ENCODE results near the gene PLEKHM1.

PLEKHM1 gene

DNA sequence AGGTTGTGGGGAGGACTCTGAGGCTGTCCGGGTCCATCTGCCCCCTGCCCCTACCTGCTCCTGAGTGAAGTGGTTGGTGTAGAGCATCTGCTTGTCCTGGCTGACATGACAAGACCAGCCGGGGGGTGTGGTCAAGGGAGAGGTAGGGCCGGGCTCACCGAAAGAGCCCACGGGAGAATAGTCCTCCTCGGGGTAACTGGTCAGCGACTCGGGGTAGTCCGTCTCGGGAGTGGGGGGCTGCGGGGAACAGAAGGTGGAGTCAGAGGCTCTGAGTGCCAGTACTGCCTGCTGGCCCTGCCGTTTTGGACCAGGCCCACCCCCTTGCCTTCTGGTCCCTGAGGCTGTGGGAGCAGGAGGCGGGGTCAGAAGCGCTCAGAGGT is 85.7 kb downstream of the PLEKHM1 start:
- Histone ChIP-seq H3K4me3 (ENCODE audit: extremely low read depth, insufficient read depth, low read length, poor library complexity, severe bottlenecking) (no peak overlapping the region), H3K36me3 (ENCODE audit: control insufficient read depth, insufficient read depth, low read length) (no peaks in the 10 kb centered on the region), H3K27ac (ENCODE audit: low read depth, low read length, severe bottlenecking) (no peak overlapping the region)

GRCh38 chr17:45403906-45404490 is 86.5 kb downstream of the PLEKHM1 start:
- peaks cover 7% of the 10 kb centered on the region for H3K4me1 ChIP-seq (ENCODE audit: control insufficient read depth, insufficient read depth, low read length, poor library complexity, severe bottlenecking)
- WGBS, 2 experiments (ENCODE audit: insufficient coverage in 2 of 2), result 98 to 99% methylated on average over 5 to 7 of the region's 10 CpGs
- H3K4me3 ChIP-seq (ENCODE audit: extremely low read depth, insufficient read depth, low read length, poor library complexity, severe bottlenecking), result no peak overlapping the region
- H3K36me3 ChIP-seq (ENCODE audit: control insufficient read depth, insufficient read depth, low read length), result no peaks in the 10 kb centered on the region
- no peaks in the 10 kb centered on the region for H3K9me3 ChIP-seq (ENCODE audit: control insufficient read depth, low read length)
- H3K27ac ChIP-seq (ENCODE audit: low read depth, low read length, severe bottlenecking), result no peak overlapping the region

More for the DNA sequence above, 85.7 kb downstream of the PLEKHM1 start:
- WGBS, 2 experiments (ENCODE audit: insufficient coverage in 2 of 2), result 61 to 69% methylated on average over 13 to 14 of the region's 14 CpGs
- H3K9me3 ChIP-seq (ENCODE audit: control insufficient read depth, low read length), result no peaks in the 10 kb centered on the region
- H3K4me1 ChIP-seq (ENCODE audit: control insufficient read depth, insufficient read depth, low read length, poor library complexity, severe bottlenecking), result peaks cover 13% of the 10 kb centered on the region

DNA sequence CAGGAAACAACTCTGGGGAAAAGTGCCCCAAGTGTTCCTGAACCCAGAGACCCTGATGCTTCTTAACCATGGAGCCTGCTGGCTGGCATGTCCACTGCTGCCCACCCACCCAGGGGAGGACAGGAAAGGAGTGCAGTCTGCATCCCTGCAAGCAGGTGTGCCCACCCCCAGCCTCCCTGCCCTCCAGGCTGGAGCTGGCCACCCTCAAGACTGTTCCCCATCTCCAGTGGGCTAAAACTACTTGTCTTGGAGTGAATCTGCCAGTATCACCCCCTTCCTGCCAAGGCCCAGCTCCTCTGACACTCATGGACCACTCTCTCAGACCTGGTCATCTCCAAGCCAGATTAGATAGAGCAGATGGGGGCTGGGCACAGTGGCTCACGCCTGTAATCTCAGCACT is 87.6 kb downstream of the PLEKHM1 start:
- 78% methylated on average over 1 of the region's 1 CpG; no CpG with 5 or more reads in 1 of the 2 experiments for WGBS, 2 experiments (ENCODE audit: insufficient coverage in 2 of 2)
- no peak overlapping the region for H3K27ac ChIP-seq (ENCODE audit: low read depth, low read length, severe bottlenecking)

GRCh38 chr17:45398800-45399199 is 91.7 kb downstream of the PLEKHM1 start:
- Histone ChIP-seq H3K9me3 (ENCODE audit: control insufficient read depth, low read length) (no peaks in the 10 kb centered on the region), H3K27ac (ENCODE audit: low read depth, low read length, severe bottlenecking) (no peak overlapping the region), H3K4me3 (ENCODE audit: extremely low read depth, insufficient read depth, low read length, poor library complexity, severe bottlenecking) (no peak overlapping the region), H3K36me3 (ENCODE audit: control insufficient read depth, insufficient read depth, low read length) (no peaks in the 10 kb centered on the region), H3K4me1 (ENCODE audit: control insufficient read depth, insufficient read depth, low read length, poor library complexity, severe bottlenecking) (peaks cover 4% of the 10 kb centered on the region)
- WGBS, 2 experiments (ENCODE audit: insufficient coverage in 2 of 2), result 66 to 90% methylated on average over 3 to 4 of the region's 5 CpGs

More for the DNA sequence above, 87.6 kb downstream of the PLEKHM1 start:
- Histone ChIP-seq H3K9me3 (ENCODE audit: control insufficient read depth, low read length) (no peaks in the 10 kb centered on the region), H3K4me3 (ENCODE audit: extremely low read depth, insufficient read depth, low read length, poor library complexity, severe bottlenecking) (no peak overlapping the region), H3K4me1 (ENCODE audit: control insufficient read depth, insufficient read depth, low read length, poor library complexity, severe bottlenecking) (peaks cover 2% of the 10 kb centered on the region), H3K36me3 (ENCODE audit: control insufficient read depth, insufficient read depth, low read length) (no peaks in the 10 kb centered on the region)

DNA sequence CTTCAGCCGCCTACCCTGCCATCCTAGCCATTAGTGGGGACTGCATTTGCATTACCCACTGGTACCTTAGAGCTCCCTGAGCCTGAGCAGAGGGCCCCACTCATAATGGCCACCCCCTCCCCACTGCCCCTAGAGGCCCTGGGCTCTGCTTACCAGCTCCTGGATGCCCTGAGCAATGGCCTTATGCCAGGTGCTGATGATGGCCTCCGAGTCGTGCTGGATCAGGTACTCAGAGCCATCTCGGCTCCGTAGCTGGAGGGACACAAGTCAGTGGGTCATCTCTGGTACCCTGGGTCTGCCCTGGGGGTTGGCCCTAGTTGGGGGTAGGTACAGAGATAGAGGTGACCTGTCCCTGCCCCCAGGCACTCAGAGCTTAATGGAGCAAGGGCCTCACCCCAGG is 92.7 kb downstream of the PLEKHM1 start:
- Histone ChIP-seq H3K9me3 (ENCODE audit: control insufficient read depth, low read length) (no peaks in the 10 kb centered on the region), H3K4me1 (ENCODE audit: control insufficient read depth, insufficient read depth, low read length, poor library complexity, severe bottlenecking) (peaks cover 4% of the 10 kb centered on the region), H3K27ac (ENCODE audit: low read depth, low read length, severe bottlenecking) (no peak overlapping the region), H3K4me3 (ENCODE audit: extremely low read depth, insufficient read depth, low read length, poor library complexity, severe bottlenecking) (no peak overlapping the region), H3K36me3 (ENCODE audit: control insufficient read depth, insufficient read depth, low read length) (no peaks in the 10 kb centered on the region)
- 92 to 97% methylated on average over 5 of the region's 5 CpGs for WGBS, 2 experiments (ENCODE audit: insufficient coverage in 2 of 2)

DNA sequence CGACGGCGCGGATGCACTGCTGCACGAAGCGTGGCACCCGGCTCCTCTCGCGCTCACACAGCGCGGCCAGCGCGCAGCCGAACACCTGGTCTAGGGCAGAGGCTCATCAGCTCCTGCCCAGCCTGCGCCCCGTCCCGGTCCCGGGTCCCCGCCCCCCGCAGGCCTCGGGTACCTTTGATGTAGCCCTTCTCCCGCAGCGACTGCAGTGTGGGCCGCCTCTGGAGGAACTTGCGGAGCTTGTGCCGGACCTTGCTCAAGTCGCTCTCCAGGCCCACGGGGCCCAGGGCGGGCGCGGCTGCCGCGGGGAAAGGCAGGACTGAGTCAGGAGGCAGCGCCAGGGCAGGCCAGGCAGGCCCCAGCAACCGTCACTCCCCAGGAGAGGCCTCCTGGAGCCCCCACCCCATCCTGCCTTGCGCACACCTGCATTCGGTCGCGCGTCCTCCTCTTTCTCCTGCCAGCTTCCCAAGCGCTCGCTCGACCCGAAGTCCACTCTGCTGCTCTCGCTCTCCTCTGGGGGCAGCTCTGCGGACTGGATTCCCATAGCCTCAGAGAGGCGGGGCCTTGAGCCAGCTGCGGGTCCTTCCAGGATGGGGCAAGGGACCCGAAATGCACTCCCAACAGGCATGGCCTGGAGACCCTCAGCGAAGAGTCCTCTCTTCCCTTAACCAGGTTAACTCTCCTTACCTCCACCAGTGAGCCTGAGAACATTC is 93.9 kb downstream of the PLEKHM1 start:
- Histone ChIP-seq H3K4me1 (ENCODE audit: control insufficient read depth, insufficient read depth, low read length, poor library complexity, severe bottlenecking) (peaks cover 4% of the 10 kb centered on the region), H3K36me3 (ENCODE audit: control insufficient read depth, insufficient read depth, low read length) (no peaks in the 10 kb centered on the region), H3K4me3 (ENCODE audit: extremely low read depth, insufficient read depth, low read length, poor library complexity, severe bottlenecking) (no peak overlapping the region), H3K27ac (ENCODE audit: low read depth, low read length, severe bottlenecking) (no peak overlapping the region), H3K9me3 (ENCODE audit: control insufficient read depth, low read length) (no peaks in the 10 kb centered on the region)
- 94 to 96% methylated on average over 48 to 50 of the region's 50 CpGs for WGBS, 2 experiments (ENCODE audit: insufficient coverage in 2 of 2)

DNA sequence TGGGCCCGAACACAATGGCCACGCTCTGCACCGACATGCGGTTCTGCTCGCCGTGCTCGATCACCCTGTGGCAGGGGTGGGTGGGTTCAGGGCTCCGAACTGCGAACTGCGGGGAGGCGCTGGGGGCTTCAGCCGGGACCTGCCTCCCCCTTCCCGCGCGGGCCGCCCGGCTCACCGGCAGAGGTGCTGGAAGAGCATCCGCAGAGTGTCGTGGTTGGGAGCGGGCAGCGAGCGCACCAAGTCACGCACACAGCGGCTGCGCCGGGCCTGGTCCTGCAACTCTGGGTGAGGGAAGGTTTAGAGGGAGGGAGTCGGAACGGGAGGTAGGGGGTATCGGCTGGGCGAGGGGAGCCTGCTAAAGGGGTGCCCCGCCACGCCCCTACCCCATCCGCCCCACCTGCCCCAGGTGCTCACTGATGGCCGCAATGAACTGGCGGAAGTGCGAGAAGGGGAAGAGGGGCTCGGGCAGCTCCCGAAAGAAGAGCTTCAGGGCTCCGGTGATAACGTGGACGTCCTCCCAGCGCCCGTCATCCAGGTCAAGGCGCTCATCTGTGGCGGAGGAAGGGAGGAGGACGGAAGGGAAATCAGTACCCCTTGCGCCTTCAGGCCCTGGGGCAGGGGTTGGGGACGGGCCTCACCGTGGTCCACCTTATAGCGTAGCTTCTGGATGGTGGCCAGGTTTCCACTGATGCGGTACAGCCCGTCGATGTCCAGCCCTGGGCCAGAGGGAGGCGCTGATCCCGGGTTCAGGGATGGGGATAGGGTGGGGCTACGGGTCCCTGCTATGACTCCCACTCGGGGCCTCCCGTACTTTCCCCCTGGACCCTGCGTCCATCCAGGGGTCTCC is 94.7 kb downstream of the PLEKHM1 start:
- Histone ChIP-seq H3K9me3 (ENCODE audit: control insufficient read depth, low read length) (no peaks in the 10 kb centered on the region), H3K4me1 (ENCODE audit: control insufficient read depth, insufficient read depth, low read length, poor library complexity, severe bottlenecking) (peaks cover 4% of the 10 kb centered on the region), H3K27ac (ENCODE audit: low read depth, low read length, severe bottlenecking) (no peak overlapping the region), H3K36me3 (ENCODE audit: control insufficient read depth, insufficient read depth, low read length) (no peaks in the 10 kb centered on the region), H3K4me3 (ENCODE audit: extremely low read depth, insufficient read depth, low read length, poor library complexity, severe bottlenecking) (no peak overlapping the region)
- 95% methylated on average over 44 to 57 of the region's 60 CpGs for WGBS, 2 experiments (ENCODE audit: insufficient coverage in 2 of 2)

DNA sequence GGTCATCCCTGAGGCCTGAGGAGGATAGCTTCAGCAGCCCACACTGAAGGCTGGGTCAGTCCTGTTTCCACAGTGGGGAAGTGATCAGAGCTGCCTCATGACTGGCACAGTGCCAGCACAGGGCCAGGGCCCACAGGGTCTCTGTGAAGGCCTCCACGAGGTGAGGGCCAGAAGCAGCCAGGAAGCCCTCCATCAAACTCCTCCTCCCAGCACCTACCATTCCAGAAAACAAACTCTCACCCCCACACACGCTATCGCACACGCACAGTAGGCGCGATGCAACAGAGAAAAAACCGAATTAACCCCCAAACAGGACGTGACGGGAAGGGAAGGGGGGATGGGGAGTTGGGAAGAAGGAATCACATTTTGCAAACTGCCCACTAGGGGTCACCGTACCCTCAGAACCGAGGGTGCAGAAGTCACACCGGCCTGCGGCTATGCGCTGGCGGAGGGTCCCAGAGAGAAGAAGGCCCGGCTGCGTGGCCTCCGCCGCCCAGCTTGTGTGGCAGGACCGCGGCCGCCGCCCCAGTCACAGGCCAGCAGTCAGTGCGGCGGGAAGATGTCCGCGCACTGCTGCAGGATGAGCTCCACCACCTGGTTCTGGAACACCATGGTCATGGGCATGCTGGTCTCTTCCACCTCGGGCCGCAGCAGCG is 95.5 kb downstream of the PLEKHM1 start:
- Histone ChIP-seq H3K9me3 (ENCODE audit: control insufficient read depth, low read length) (no peaks in the 10 kb centered on the region), H3K4me3 (ENCODE audit: extremely low read depth, insufficient read depth, low read length, poor library complexity, severe bottlenecking) (no peak overlapping the region)
- WGBS, 2 experiments (ENCODE audit: insufficient coverage in 2 of 2), result 22 to 29% methylated on average over 18 to 22 of the region's 30 CpGs

GRCh38 chr17:45394564-45394912 is 96.0 kb downstream of the PLEKHM1 start:
- H3K27ac ChIP-seq (ENCODE audit: low read depth, low read length, severe bottlenecking), result no peak overlapping the region
- WGBS, 2 experiments (ENCODE audit: insufficient coverage in 2 of 2), result 93 to 94% methylated on average over 4 of the region's 4 CpGs

More for the DNA sequence above, 95.5 kb downstream of the PLEKHM1 start:
- no peaks in the 10 kb centered on the region for H3K36me3 ChIP-seq (ENCODE audit: control insufficient read depth, insufficient read depth, low read length)
- H3K4me1 ChIP-seq (ENCODE audit: control insufficient read depth, insufficient read depth, low read length, poor library complexity, severe bottlenecking), result peaks cover 4% of the 10 kb centered on the region
- no peak overlapping the region for H3K27ac ChIP-seq (ENCODE audit: low read depth, low read length, severe bottlenecking)

GRCh38 chr17:45394091-45394490 is 96.4 kb downstream of the PLEKHM1 start:
- Histone ChIP-seq H3K36me3 (ENCODE audit: control insufficient read depth, insufficient read depth, low read length) (no peaks in the 10 kb centered on the region), H3K4me1 (ENCODE audit: control insufficient read depth, insufficient read depth, low read length, poor library complexity, severe bottlenecking) (peaks cover 4% of the 10 kb centered on the region), H3K4me3 (ENCODE audit: extremely low read depth, insufficient read depth, low read length, poor library complexity, severe bottlenecking) (no peak overlapping the region), H3K9me3 (ENCODE audit: control insufficient read depth, low read length) (no peaks in the 10 kb centered on the region), H3K27ac (ENCODE audit: low read depth, low read length, severe bottlenecking) (no peak overlapping the region)
- 92 to 100% methylated on average over 2 of the region's 6 CpGs for WGBS, 2 experiments (ENCODE audit: insufficient coverage in 2 of 2)

More at GRCh38 chr17:45394564-45394912, 96.0 kb downstream of the PLEKHM1 start:
- H3K9me3 ChIP-seq (ENCODE audit: control insufficient read depth, low read length), result no peaks in the 10 kb centered on the region
- H3K4me1 ChIP-seq (ENCODE audit: control insufficient read depth, insufficient read depth, low read length, poor library complexity, severe bottlenecking), result peaks cover 4% of the 10 kb centered on the region
- H3K4me3 ChIP-seq (ENCODE audit: extremely low read depth, insufficient read depth, low read length, poor library complexity, severe bottlenecking), result no peak overlapping the region
- no peaks in the 10 kb centered on the region for H3K36me3 ChIP-seq (ENCODE audit: control insufficient read depth, insufficient read depth, low read length)
